DMS53 treated with DMSO at 0.1 percent for 48 hours (cell line): Measurements from ENCODE around the gene NOL4L.
"Not testable (repeated sequence)": the region's sequence is repeated elsewhere in the genome, so short reads cannot be mapped to it uniquely, and the experiment has no call there.

Experiments used
- DNase-seq: peaks from one replicate; lab custom pipeline; 2025; ENCODE audit not compliant: unreplicated experiment; lab: John Stamatoyannopoulos, UW

NOL4L gene

DNA sequence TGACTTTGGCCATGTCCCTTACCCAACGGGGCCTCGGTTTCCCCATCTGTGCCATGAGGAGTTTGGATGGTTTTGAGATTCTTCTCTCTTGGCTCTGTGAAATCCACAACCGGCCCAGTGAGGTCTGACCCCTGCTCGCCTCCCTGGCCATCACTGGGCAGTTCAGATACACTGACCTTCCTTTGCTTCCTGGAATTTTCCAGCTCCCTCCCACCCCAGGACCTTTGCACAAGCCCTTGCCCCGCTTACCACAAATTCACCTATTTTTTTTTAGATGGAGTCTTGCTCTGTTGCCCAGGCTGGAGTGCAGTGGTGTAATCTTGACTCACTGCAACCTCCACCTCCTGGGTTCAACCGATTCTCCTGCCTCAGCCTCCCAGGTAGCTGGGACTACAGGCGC is 12.6 kb upstream of the NOL4L start:
- no peak for DNase-seq

DNA sequence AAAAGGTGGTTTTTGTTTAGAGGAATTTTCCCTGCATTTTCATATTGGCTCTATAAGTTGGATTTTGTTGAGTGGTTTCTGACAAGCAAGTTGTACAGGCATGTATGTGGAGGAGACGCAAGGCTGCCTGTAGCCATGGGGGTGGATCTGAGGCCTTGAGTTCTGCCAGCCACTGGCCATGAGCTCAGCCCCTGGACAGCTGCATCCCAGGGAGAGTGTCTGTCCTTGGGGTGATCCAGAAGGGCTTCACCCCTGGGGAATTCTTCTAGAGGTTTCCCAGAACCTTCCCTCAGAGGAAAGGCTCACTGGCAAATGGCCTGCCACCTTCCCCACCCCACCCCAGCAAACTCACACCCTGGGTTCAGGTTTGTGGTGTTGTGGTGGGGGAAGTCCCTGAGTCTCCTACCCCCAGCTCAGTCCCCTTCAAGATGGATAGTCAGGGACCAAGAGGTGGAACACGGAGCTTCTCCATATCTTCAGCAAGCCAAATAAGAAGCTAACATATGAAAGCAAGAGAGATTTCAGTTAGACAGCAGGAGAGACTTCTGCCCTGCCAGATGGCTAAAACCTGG is 11.6 kb upstream of the NOL4L start:
- DNase-seq, result no peak

DNA sequence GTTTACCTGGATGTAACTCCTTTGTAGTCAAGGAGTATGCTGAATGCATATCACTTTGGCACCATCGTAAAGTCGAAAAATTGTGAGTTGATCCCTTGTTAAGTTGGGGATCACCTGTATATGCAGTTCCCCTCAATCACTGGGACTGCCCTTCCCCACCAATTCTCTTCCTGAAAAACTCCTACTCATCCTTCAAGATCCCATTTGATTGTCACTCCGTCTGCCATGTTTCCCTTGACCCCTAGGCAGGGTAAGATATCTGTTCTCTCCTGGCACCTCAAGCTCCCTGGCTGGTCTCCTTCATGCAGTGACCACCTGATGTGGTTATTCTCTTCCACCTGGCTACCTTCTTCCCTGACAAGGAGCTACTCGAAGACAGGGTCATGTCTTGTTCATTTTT is 10.0 kb upstream of the NOL4L start:
- DNase-seq, result no peak

DNA sequence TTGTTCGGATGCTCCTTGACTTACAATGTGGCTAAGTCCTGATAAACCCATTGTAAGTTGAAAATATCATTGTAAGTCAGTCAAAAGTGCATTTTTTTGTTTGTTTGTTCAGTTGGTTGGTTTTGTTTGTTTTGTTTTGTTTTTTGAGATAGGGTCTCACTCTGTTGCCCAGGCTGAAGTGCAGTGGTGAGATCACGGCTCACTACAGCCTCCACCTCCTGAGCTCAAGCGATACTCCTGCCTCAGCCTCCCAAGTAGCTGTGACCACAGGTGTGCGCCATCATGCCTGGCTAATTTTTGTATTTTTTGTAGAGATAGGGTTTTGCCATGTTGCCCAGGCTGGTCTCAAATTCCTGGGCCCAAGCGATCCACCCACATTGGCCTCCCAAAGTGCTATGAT is 9.5 kb upstream of the NOL4L start:
- DNase-seq, result not testable (repeated sequence)

DNA sequence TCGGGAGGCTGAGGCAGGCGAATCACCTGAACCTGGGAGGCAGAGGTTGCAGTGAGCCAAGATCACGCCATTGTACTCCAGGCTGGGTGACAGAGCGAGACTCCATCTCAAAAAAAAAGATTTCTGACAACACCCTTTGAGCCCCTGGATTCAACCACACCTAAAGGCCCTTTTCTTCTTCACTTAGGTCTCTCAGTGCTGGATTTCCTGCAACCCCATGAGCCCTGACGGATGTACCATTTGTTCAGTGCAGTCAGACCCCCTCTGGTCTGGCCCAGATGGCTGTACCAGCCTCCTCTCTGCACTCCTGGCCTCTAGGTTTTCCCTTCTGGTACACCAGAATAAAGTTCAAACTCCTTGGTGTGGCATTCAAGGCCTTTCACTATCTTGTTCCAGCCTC is 9.1 kb upstream of the NOL4L start:
- no peak for DNase-seq

DNA sequence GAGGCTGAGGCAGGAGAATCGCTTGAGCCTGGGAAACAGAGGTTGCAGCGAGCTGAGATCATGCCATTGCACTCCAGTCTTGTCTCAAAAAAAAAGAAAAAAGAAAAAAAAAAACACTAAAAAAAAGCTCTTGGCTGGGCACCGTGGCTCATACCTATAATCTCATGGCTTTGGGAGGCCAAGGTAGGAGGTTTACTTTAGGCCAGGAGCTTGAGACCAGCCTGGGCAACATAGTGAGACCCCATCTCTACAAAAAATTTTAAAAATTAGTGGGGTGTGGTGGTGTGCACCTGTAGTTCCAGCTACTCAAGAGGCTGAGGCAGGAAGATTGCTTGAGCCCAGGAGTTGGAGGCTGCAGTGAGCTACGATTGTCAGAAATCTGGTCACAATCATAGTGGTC is 7.5 kb upstream of the NOL4L start:
- not testable (repeated sequence) for DNase-seq

DNA sequence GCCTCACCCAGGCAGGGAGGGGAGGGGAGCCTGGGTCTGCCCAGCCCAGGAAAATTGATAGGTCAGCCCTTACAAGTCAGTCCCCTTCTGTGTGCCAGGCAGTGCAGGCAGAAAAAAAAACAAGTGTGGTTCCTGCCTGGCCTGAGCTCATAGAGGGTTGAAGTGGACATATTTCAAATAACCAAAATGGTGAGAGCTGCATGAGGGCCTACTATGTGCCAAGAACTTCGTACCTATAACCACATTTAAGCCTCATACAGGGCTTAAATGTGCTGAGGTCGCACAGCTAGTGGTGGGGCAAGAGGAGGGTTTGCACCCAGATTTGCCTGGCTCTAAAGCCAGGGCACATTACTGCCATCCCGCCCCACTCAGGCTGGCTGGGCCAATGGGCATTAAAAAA is 6.9 kb upstream of the NOL4L start:
- DNase-seq, result no peak

DNA sequence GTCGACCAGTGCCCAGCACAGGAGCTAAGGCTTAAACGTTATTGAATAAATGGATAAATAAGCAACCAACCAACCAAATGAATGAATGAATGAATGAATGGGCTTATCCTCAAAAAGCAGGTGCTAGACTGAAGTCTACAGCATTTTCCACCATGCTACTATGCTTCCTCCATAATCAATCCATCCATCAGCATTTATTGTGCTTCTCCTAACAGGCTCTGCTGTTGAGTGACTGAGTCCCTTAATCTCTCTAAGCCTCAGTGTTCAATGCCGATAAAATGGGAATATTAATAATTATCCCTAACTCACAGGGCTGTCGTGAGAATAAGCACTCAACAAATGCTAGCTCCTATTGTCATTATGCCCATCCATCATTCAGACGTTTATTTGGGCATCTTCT is 4.6 kb upstream of the NOL4L start:
- DNase-seq, result no peak

DNA sequence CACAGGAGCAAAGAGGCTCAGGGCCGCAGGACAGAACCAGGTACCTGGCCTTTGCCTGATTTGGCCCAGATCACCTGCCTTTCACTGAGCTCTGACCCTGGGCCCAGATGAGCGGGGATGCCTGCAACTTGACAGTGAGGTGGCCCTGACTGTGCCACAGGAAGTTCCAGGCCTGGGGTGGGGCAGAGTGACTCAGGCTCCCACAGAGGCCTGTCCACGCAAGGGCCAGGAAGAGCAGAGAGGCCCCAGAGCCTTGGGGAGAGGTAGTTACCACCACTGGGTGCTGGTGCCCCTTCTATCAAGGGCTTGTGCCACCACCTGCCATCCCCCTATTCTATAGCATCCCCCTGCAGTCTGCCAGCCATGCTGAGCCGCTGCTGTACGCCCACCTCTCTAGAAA is 4.1 kb upstream of the NOL4L start:
- no peak for DNase-seq

DNA sequence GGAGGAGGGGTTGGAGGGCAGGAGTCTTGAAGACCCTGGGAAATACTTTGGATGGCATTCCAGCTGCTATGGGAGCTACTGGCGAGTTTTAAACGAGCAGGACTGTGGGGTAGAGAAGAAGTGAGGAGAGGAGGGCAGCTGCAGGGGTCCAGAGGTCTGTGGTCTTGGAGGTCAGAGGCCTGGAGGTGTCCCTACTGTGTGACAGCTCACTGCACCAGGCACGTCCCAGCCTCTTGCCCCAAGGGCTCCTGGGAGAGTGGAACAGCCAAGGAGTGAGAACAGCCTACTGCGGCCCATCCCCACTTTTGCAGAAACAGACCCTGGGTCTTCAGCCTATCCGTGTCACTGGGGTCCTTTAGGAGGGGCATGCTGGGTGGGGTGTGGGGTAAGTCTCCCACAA is 2.9 kb upstream of the NOL4L start:
- DNase-seq, result no peak

DNA sequence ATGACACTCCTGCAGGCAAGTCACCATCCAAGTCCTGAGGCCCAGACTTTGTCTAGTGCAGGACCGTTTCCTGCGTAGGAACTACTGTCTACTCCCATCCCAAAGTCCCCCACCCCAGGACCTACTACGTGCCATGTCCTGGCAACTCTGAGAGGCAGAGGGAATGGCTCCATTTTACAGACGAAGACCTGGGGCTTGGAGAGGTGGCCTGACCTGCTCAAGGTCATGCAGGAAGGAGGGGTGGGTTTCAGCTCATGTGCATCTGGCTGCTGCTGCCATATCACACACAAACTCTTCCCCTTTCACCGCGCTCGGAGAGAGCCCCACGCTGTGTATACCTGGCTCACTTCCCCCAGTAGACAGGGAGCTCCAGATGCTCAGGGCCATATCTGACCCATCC is 1.2 kb upstream of the NOL4L start:
- DNase-seq, result no peak

DNA sequence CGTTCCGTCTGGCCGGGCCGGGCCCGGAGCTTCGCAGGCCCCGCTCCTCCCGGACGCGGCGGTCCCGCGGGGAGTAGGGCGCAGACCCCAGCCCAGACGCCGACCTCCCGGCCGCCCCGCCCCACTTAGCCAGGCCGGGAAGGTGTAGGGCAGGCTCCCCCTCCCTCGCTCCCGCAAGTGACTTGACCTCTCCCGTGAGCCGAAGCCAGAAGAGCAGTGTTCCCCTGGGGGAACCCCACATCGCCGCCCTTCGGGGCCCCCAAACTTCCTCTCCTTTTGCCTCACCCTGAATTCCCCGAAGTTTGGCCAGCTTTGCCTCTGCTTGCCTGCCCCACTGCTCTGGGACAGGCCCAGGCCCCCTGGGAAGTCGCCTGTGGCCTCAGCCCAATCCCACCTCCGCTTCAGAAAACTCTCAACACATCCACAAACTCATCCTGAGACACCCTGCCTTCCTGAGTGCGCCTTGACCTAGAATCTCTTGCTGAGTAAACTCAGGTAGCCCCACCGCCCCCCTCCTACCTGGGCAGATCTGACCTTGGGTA is 524 bp upstream of the NOL4L start:
- DNase-seq, result no peak

DNA sequence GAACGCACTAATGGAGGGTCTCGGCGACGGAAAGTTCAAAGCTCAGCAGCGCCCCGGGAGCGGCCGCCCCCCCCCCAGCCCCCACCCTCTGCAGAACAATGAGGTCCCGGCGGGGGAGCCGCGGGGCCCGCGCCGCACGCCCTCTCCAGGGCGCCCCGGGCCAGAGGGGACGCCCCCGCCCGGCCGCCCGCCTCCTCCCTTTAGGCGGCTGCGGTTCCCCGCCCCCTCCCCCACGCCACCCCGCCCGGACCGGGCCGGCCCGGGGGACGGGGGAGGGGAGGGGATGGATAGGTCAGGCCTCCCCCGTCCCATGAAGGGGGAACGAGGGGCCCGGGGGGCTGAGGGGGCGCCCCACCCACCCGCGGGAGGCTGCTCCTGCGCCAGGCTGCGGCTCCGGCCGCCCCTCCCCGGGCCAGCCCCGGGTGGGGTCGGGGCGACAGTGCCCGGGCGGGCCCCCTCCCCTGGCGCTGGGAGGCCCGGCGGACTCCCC is 1.5 kb downstream of the NOL4L start:
- no peak for DNase-seq

DNA sequence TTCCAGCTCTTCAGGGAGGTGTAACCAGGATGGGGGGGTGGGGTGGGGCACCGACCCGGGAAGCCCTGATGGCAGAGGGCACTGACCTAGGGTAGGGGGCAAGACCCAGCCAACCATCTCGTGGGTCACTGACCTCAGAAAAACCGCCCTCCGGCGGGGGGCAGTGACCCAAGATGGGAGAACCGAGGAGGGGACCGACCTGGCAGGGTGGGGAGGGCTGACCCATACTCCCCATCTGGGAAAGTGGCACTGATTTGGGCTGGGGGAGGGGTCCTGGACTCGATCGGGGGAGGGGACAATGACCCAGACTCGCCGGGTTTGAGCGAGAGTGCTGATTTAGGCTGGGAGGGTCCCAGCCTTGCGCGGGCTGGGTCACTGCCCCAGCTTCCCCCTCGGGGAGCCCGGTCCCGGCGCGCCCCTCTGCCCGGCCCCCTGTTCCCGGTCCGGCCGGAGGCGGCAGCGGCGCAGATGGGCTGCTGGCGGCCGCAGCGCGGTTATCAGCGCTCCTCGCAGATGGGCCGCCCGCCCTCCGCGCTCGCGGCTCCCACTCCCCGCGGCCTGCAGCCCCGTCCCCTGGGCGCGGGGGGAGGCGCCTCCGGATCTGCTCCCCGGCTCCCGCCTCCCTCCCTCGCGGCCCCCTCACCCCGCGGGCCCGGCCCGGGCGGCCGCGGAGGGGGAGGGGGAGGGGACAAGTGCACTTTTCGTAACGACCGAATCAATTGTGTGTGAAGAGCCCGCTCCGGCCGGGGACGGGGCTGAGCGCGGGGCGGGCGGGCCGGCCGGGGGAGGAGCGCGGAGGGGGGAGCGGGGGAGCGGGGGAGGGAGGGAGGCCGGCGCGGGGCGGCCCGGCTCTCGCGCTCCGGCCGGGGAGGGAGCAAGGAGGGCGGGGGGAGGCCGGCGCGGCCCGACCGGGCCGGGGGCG is 2.2 kb downstream of the NOL4L start:
- no peak for DNase-seq

DNA sequence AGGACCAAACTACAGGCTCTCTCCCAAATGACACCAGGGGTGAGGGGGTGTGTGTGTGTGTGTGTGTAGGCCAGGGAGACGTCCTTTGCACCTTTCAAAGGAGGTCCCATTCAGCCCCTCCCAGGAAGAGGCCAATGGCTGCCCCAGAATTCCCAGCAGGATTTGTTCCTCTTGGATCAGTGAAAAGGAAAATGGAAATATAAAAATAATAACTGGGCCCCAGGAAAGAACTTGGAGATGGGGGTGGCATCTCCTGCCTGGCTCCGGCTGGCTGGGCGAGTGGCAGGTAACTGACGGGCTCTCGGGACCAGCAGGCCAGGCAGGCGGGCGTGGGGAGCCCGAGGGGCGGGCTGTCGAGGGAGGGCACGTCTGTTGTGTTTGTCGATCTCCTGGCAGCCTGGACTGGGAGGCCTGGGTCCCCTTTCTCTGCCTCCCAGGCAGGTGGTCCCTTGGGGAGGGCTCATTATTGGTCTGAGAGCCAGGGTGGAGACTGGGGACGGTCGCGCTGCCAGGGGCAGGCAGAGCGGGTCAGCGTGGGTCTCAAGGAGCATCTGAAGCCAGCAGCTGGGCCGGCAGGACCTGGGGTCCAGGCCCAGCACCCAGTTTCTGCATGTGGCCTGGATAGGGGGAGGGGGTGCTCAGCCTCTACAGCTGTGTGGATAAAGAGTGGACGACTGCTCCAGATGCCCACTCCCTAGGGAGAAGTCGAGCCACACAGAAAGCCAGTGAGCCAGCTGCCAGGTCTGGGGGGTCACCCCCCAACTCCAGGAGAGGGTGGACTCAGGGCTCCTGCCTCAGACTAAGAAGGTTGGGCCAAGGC is 3.1 kb downstream of the NOL4L start:
- DNase-seq, result no peak

DNA sequence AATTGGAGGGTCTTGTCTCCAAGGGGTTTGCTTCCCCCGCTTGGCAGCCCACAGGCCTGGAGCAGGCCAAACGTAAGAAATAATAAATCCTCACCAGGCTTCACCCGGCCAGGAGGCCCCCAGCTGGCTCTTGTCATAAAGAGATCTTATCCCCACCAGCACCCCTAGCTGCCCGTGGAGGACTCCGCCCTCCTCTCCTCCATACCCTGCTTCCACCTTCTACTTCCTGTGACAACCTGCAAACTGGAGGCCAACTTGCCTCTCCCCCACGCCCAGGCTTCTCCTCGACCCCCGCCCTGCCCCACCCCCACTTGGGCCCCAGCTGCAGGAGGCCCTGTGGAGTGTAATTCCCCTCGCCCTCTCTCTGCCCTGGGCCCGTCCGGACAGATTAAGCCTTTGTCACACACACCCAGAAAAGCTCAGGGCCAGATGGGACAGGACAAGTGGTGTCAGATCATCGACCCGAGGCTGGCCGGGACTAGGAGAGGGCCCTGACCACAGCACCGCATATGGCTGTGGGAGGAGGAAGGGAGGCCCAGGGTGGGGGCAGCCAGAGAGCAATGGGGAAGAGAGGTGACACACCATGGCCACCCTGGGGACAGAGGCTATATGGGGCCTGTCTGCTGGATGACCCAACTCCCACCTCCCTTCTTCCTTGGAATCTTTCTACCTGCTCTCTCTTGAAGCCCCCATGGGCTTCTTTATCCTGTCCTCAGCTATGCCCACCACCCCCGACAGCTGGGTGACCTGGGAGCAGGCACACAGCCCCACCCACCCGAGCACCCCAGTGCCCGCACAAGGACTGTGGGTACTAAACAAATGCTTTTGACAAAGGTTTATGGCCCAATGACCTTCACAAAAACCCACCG is 3.9 kb downstream of the NOL4L start:
- DNase-seq, result no peak

DNA sequence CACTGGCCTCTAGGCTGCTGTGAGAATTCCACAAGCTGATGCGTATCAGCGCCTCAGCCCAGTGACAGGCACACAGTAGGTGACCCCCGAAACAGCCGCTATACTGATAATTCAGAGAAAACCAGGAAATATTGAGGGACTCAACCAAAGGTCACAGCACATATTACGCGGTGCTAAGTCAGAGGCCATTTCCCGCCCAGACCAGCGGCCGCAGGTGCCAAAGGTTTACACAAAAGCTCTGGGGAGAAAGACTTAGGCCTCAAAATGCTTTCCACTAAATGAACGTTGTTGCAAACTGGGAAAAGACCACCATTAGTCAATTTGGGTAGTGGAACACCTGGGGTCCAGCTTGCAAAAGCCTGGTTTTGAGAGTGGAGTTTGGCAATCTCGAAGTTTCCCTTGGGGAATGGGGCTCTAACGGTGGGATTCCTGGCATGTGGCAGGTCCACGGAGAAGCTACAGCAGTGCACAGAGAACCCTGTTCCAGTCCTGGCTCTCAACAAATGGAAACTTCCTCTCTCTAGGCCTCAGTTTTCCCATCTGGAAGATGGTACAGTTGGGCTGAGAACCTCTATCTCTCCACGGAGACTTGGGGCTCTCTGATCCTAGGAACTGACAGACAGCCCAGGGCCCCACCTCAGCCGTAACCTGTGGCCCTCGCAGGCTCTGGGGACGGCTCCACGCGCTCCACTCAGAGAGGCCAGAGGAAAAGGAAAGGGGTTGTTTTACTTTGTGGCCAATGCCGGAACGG is 4.7 kb downstream of the NOL4L start:
- DNase-seq, result no peak

DNA sequence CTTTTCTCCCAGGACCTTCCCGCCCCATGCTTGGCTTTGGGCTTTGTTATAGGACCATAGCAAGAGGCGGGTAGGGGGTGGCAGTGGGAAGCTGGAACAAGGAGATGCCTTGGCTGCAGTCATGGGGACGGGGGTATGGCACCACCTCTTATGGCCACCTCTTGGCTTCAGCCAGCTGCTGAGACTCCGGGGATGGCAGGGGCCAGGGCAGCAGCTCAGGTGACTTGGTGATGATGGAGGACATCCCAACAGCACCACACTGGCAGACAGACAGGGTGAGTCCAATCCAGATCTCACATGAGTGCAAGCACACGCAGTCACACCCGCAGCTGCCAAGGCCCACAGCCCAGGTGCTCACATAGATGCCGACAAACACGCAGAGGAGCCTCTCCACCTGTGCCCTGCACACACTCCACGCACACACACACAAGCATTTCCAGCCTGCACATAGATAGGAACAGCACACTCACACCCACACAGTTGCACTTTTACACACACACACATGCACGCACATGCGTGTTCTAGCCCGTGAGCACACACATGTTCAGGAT is 6.2 kb downstream of the NOL4L start:
- no peak for DNase-seq

DNA sequence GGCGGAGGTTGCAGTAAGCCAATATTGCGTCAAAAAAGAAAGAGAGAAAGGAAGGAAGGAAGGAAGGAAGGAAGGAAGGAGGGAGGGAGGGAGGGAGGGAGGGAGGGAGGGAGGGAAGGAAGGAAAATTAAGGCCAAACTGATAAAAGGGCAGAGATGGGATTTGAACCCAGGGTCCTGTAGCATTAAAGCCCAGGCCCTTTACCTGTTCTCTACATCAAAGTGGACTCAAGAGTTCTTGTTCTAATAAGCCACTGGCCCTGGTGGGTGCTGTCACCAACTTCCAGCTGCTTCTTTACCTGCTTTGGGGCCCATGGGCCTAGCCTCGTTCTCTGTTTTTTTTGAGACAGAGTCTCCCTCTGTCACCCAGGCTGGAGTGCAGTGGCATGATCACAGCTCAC is 7.1 kb downstream of the NOL4L start:
- DNase-seq, result not testable (repeated sequence)

DNA sequence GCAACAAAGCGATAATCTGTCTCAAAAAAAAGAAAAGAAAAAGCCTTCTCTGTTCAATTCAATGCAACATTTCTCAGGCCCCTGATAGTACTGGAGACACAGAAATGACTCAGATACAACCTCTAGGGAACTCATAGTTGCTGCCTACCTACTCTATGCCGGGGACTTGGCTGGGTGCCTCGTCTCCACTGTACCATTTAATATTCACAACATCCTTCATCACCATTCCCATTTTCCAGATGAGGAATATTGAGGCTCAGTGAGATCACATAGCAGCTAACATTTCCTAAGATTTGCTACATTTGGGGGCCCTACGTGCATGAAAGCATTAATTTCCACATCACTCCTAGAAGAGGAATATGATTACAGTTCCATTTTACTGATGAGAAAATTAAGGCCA is 7.5 kb downstream of the NOL4L start:
- DNase-seq, result no peak
